Measurements from ENCODE around the gene BBS2. TPM values are rescaled to one million over a fixed set of nuclear protein-coding genes. Genes with fewer than 3 reads are reported as not detected.

BBS2 gene
- total RNA-seq, 1 experiment from 2014 or later: 64.5 TPM

Other genes with a start within 250 kb of the BBS2 start
- 172 and 175 TPM in 2 replicates for gene AMFR, start 94.5 kb downstream of the BBS2 start, total RNA-seq (2014; rRNA removed; shearing (Covaris generic))
- 177 and 191 TPM in 2 replicates for gene NUDT21, start 68.7 kb downstream of the BBS2 start, total RNA-seq (2014; rRNA removed; shearing (Covaris generic))
- 154 and 217 TPM in 2 replicates for gene OGFOD1, start 68.5 kb downstream of the BBS2 start, total RNA-seq (2014; rRNA removed; shearing (Covaris generic))
- gene MT4, start 45.0 kb upstream of the BBS2 start, total RNA-seq (2014; rRNA removed; shearing (Covaris generic)): not detected in 2 replicates
- not detected in 2 replicates for gene MT3, start 69.5 kb upstream of the BBS2 start, total RNA-seq (2014; rRNA removed; shearing (Covaris generic))
- gene MT2A, start 88.6 kb upstream of the BBS2 start, total RNA-seq (2014; rRNA removed; shearing (Covaris generic)): 137 and 184 TPM in 2 replicates
- gene MT1E, start 105.8 kb upstream of the BBS2 start, total RNA-seq (2014; rRNA removed; shearing (Covaris generic)): not detected in 2 replicates
- gene MT1M, start 112.6 kb upstream of the BBS2 start, total RNA-seq (2014; rRNA removed; shearing (Covaris generic)): not detected in 2 replicates
- not detected in 2 replicates for gene MT1A, start 118.6 kb upstream of the BBS2 start, total RNA-seq (2014; rRNA removed; shearing (Covaris generic))
- not detected in 2 replicates for gene MT1B, start 131.9 kb upstream of the BBS2 start, total RNA-seq (2014; rRNA removed; shearing (Covaris generic))
- not detected in 2 replicates for gene MT1F, start 137.9 kb upstream of the BBS2 start, total RNA-seq (2014; rRNA removed; shearing (Covaris generic))
- gene MT1G, start 148.0 kb upstream of the BBS2 start, total RNA-seq (2014; rRNA removed; shearing (Covaris generic)): not detected in 2 replicates
- not detected in 2 replicates for gene MT1H, start 149.8 kb upstream of the BBS2 start, total RNA-seq (2014; rRNA removed; shearing (Covaris generic))
- 24.9 and 97.3 TPM in 2 replicates for gene MT1X, start 162.4 kb upstream of the BBS2 start, total RNA-seq (2014; rRNA removed; shearing (Covaris generic))
- gene NUP93, start 210.1 kb upstream of the BBS2 start, total RNA-seq (2014; rRNA removed; shearing (Covaris generic)): 134 and 139 TPM in 2 replicates